HCT116 (cell line): Measurements from ENCODE around the gene DOCK2. TPM values are rescaled to one million over a fixed set of nuclear protein-coding genes. Genes with fewer than 3 reads are reported as not detected.

Source experiments
- ATAC-seq: fragments of 200-7000 bp; cut with Tn5 transposase; 2 replicates; pipeline ENCODE4 v1.9.1; 2020; ENCODE audit warnings: mild to moderate bottlenecking, moderate library complexity
- BruUV-seq: library from RNA; stranded (reverse); fragments of 400-500 nt; replicated peaks from 2 replicates; lab custom pipeline; 2021; lab: Mats Ljungman, UMichigan
- CTCF ChIA-PET: fragments of 300-600 bp; sonication (Branson Sonifier 250); formaldehyde crosslinking; loops from one replicate; lab custom pipeline; 2021; ENCODE audit warnings: antibody characterized with exemption; lab: Charles Lee
- POLR2A ChIA-PET: fragments of 300-600, 350-600 bp; sonication (Branson Sonifier 250); formaldehyde crosslinking; loops from one replicate; lab custom pipeline; 2021; ENCODE audit warnings: antibody characterized with exemption; lab: Charles Lee
- RAD21 ChIA-PET, 2 experiments: fragments of 300-600 bp; sonication (Branson Sonifier 250); formaldehyde crosslinking; loops; one replicate each; lab custom pipeline; 2023; ENCODE audit warnings: low total read pairs in 2 of 2; ENCODE audit not compliant: uncharacterized antibody in 2 of 2, unreplicated experiment in 2 of 2, low non-redundant PET in 1 of 2; lab: Charles Lee
- DNase-seq: peaks from one replicate; pipeline ENCODE4 v3.0.0-alpha.2; 2010; ENCODE audit warnings: low read depth, low spot score
- H2AFZ ChIP-seq: fragments of 200-600 bp; shearing (Covaris generic), sonication (generic); 2 replicates; pipeline ENCODE4 v1.6.1; 2017; ENCODE audit warnings: low read depth, mixed run types, mixed read lengths, antibody characterized with exemption, low read length; ENCODE audit not compliant: poor library complexity, severe bottlenecking
- H3K27ac ChIP-seq: 2 replicates; pipeline ENCODE4 v1.5.1; 2012; ENCODE audit warnings: low read depth, low read length
- H3K27me3 ChIP-seq: fragments of 200-600 bp; sonication (generic); 2 replicates; pipeline ENCODE4 v1.6.1; 2016; ENCODE audit warnings: mixed run types, low read length, mixed read lengths; ENCODE audit not compliant: insufficient read depth
- H3K36me3 ChIP-seq, 2 experiments: fragments of 200-500 bp in 1 of 2; fragments of 200-600 bp in 1 of 2; sonication (Bioruptor generic) in 1 of 2; sonication (generic) in 1 of 2; 2 replicates each; pipeline versions ENCODE4 v1.5.1 to v1.6.1; 2014 to 2016; ENCODE audit warnings: low read length in 2 of 2, inconsistent platforms in 1 of 2, mixed read lengths in 1 of 2, mixed run types in 1 of 2; ENCODE audit not compliant: insufficient read depth in 2 of 2, control insufficient read depth in 1 of 2
- H3K4me1 ChIP-seq, 2 experiments: fragments of 200-600 bp in 1 of 2; sonication (generic) in 1 of 2; 2 replicates each; pipeline versions ENCODE4 v1.5.1 to v1.6.1; 2012 to 2017; ENCODE audit warnings: low read length in 2 of 2, inconsistent platforms in 1 of 2, mild to moderate bottlenecking in 1 of 2, mixed read lengths in 1 of 2, mixed run types in 1 of 2, moderate library complexity in 1 of 2; ENCODE audit not compliant: insufficient read depth in 2 of 2, control insufficient read depth in 1 of 2
- H3K4me2 ChIP-seq: fragments of 200-600 bp; sonication (generic); 2 replicates; pipeline ENCODE4 v1.6.1; 2017; ENCODE audit warnings: mixed run types, low read length, mixed read lengths
- H3K4me3 ChIP-seq, 2 experiments: fragments of 200-600 bp in 1 of 2; sonication (generic) in 1 of 2; replicated peaks in 1 of 2; 2 replicates each; pipeline ENCODE4 v1.5.1; 2011 to 2016; ENCODE audit warnings: low read length in 2 of 2, control low read depth in 1 of 2, low read depth in 1 of 2, mild to moderate bottlenecking in 1 of 2, mixed read lengths in 1 of 2, mixed run types in 1 of 2
- H3K79me2 ChIP-seq: fragments of 200-600 bp; sonication (generic); 2 replicates; pipeline ENCODE4 v1.6.1; 2017; ENCODE audit warnings: mild to moderate bottlenecking, mixed run types, low read length, moderate library complexity, mixed read lengths; ENCODE audit not compliant: insufficient read depth
- H3K9ac ChIP-seq: fragments of 200-600 bp; sonication (generic); 2 replicates; pipeline ENCODE4 v1.6.1; 2016; ENCODE audit warnings: low read length, mixed read lengths
- H3K9me2 ChIP-seq: fragments of 200-600 bp; sonication (generic), shearing (Covaris generic); 2 replicates; pipeline ENCODE4 v1.6.1; 2017; ENCODE audit warnings: mixed run types, mild to moderate bottlenecking, moderate library complexity; ENCODE audit not compliant: insufficient read depth
- H3K9me3 ChIP-seq, 2 experiments: fragments of 200-500 bp in 1 of 2; fragments of 200-600 bp in 1 of 2; sonication (Bioruptor generic) in 1 of 2; sonication (generic) in 1 of 2; 2 replicates each; pipeline ENCODE4 v1.6.1; 2014 to 2017; ENCODE audit warnings: low read length in 2 of 2, mixed read lengths in 2 of 2, inconsistent platforms in 1 of 2, low read depth in 1 of 2, mild to moderate bottlenecking in 1 of 2, mixed run types in 1 of 2, moderate library complexity in 1 of 2; ENCODE audit not compliant: control insufficient read depth in 1 of 2, insufficient read depth in 1 of 2
- H4K20me1 ChIP-seq: fragments of 200-600 bp; sonication (generic), shearing (Covaris generic); 2 replicates; pipeline ENCODE4 v1.6.1; 2017; ENCODE audit warnings: mixed run types, mild to moderate bottlenecking, moderate library complexity; ENCODE audit not compliant: insufficient read depth
- ATF3 ChIP-seq: IDR thresholded peaks from 2 replicates; pipeline ENCODE4 v1.6.1; 2012
- CBX3 ChIP-seq: IDR thresholded peaks from 2 replicates; pipeline ENCODE4 v1.6.1; 2012; ENCODE audit warnings: low read depth
- CEBPB ChIP-seq: IDR thresholded peaks from 2 replicates; pipeline ENCODE4 v1.6.1; 2012; ENCODE audit warnings: low read depth
- CTCF ChIP-seq, 3 experiments: fragments of 200-600 bp in 1 of 3; sonication (generic) in 1 of 3; IDR thresholded peaks in 2 of 3; conservative IDR thresholded peaks in 1 of 3; 2 replicates each; pipeline ENCODE4 v1.5.1; 2012 to 2017; ENCODE audit warnings: low read depth in 2 of 3, low read length in 2 of 3, antibody characterized with exemption in 1 of 3, borderline replicate concordance in 1 of 3, control low read depth in 1 of 3, mild to moderate bottlenecking in 1 of 3, mixed read lengths in 1 of 3, mixed run types in 1 of 3, moderate library complexity in 1 of 3; ENCODE audit not compliant: insufficient read depth in 1 of 3
- EGR1 ChIP-seq: IDR thresholded peaks from 2 replicates; pipeline ENCODE4 v1.6.1; 2012; ENCODE audit warnings: low read depth
- ELF1 ChIP-seq: IDR thresholded peaks from 2 replicates; pipeline ENCODE4 v1.6.1; 2012; ENCODE audit warnings: low read depth, borderline replicate concordance
- FOSL1 ChIP-seq: IDR thresholded peaks from 2 replicates; pipeline ENCODE4 v1.6.1; 2012; ENCODE audit warnings: low read depth
- JUND ChIP-seq: IDR thresholded peaks from 2 replicates; pipeline ENCODE4 v1.6.1; 2012
- MAX ChIP-seq: IDR thresholded peaks from 2 replicates; pipeline ENCODE4 v1.6.1; 2012
- RAD21 ChIP-seq: IDR thresholded peaks from 2 replicates; pipeline ENCODE4 v1.6.1; 2012; ENCODE audit warnings: low read depth, mild to moderate bottlenecking
- SIN3A ChIP-seq: IDR thresholded peaks from 2 replicates; pipeline ENCODE4 v1.6.1; 2012; ENCODE audit warnings: low read depth
- SP1 ChIP-seq: IDR thresholded peaks from 2 replicates; pipeline ENCODE4 v1.6.1; 2012; ENCODE audit warnings: low read depth
- SRF ChIP-seq: IDR thresholded peaks from 2 replicates; pipeline ENCODE4 v1.6.1; 2012; ENCODE audit warnings: low read depth
- TCF7L2 ChIP-seq: IDR thresholded peaks from 2 replicates; pipeline ENCODE4 v1.7.0; 2011; ENCODE audit warnings: borderline replicate concordance, inconsistent platforms; ENCODE audit not compliant: insufficient read depth, insufficient read length; ENCODE audit errors: extremely low read depth
- ZBTB33 ChIP-seq: IDR thresholded peaks from 2 replicates; pipeline ENCODE4 v1.6.1; 2011; ENCODE audit warnings: mild to moderate bottlenecking, low read length, moderate library complexity; ENCODE audit not compliant: insufficient replicate concordance; ENCODE audit errors: extremely low read depth
- ZFX ChIP-seq: fragments of 450-650 bp; IDR thresholded peaks from 2 replicates; pipeline ENCODE4 v1.6.1; 2017
- ZNF274 ChIP-seq: fragments of 200-500 bp; sonication (Bioruptor generic); IDR thresholded peaks from 2 replicates; pipeline ENCODE4 v1.6.1; 2014; ENCODE audit warnings: mild to moderate bottlenecking, low read depth, low read length, inconsistent platforms
- intact Hi-C: fragments of 100-400 bp; cut with micrococcal nuclease; formaldehyde crosslinking; loops from 2 replicates; pipeline ENCODE4 v1.10.0; 2022
- total RNA-seq: library from RNA; stranded (reverse); gene quantifications from one replicate; pipeline ENCODE4 v1.2.1, GENCODE V29; 2021; ENCODE audit not compliant: unreplicated experiment

Gene DOCK2
- total RNA-seq, 1 experiment from 2014 or later: 0.89 TPM

- BruUV-seq: no TSS peak
- RAD21 ChIA-PET: no interaction called here
Observed at GRCh38 chr5:169871826-169872490, 234.9 kb downstream of the DOCK2 start.

More at GRCh38 chr5:169871826-169872490, 234.9 kb downstream of the DOCK2 start:
- Histone ChIP-seq H3K4me3 (no peak overlapping the region), H3K4me2 (no peak overlapping the region), H2AFZ (no peak overlapping the region), H3K4me1 (no peaks in the 10 kb centered on the region), H3K36me3 (no peaks in the 10 kb centered on the region), H3K79me2 (no peaks in the 10 kb centered on the region), H3K27me3 (peaks cover 30% of the 10 kb centered on the region), H3K27ac (no peak overlapping the region), H4K20me1 (no peaks in the 10 kb centered on the region), H3K9ac (no peak overlapping the region), H3K9me3 (no peaks in the 10 kb centered on the region), H3K9me2 (no peaks in the 10 kb centered on the region)
- ATAC-seq (no peak), DNase-seq (no peak)
- intact Hi-C loops: no loop called here
- no peak for TF ChIP-seq SIN3A
- no peak for TF ChIP-seq SRF
- no peak for TF ChIP-seq ZFX
- no peak for TF ChIP-seq JUND
- no peak for TF ChIP-seq CBX3
- no peak for TF ChIP-seq FOSL1
- TF ChIP-seq ZNF274: no peak
- TF ChIP-seq ZBTB33: no peak
- no peak for TF ChIP-seq ATF3
- TF ChIP-seq MAX: no peak
- TF ChIP-seq SP1: no peak
- TF ChIP-seq RAD21: no peak
- no peak for TF ChIP-seq CTCF (IDR thresholded peaks at IDR 0.05 in 2 of 3, conservative IDR thresholded peaks at IDR 0.05 in 1 of 3; ENCODE audit: borderline replicate concordance in 1 of 3, insufficient read depth in 1 of 3, low read depth in 2 of 3, low read length in 2 of 3)
- TF ChIP-seq CEBPB: no peak
- TF ChIP-seq EGR1: no peak
- no peak for TF ChIP-seq TCF7L2
- TF ChIP-seq ELF1: no peak
- POLR2A ChIA-PET: no interaction called here
- CTCF ChIA-PET: no interaction called here
